IMR-90 (cell line): ENCODE data around the gene SLIT3.

ENCODE experiments used
- BHLHE40 ChIP-seq: fragments of 150-350 bp; IDR thresholded peaks from 2 replicates; pipeline ENCODE4 v1.6.1; 2016; ENCODE audit warnings: mild to moderate bottlenecking, low read depth, low read length
- CEBPB ChIP-seq: IDR thresholded peaks from 2 replicates; pipeline ENCODE4 v1.6.1; 2012; ENCODE audit warnings: low read depth, low read length, improper control_type of control experiment
- POLR2A ChIP-seq: IDR thresholded peaks from 2 replicates; pipeline ENCODE4 v1.6.1; 2012; ENCODE audit warnings: mild to moderate bottlenecking, low read depth, low read length
- TF ChIP-seq, protein P1 (sequence below): fragments of 150-350 bp; IDR thresholded peaks from 2 replicates; pipeline ENCODE4 v1.6.1; 2016; ENCODE audit warnings: low read depth, mild to moderate bottlenecking, low read length, moderate library complexity, borderline replicate concordance
- TF ChIP-seq, protein P2 (sequence below): conservative IDR thresholded peaks from 2 replicates; pipeline ENCODE4 v1.5.1; 2012; ENCODE audit warnings: mild to moderate bottlenecking, low read depth, low read length, improper control_type of control experiment

GRCh38 chr5:169166078-169166477, 134.9 kb downstream of the SLIT3 start:
- TF ChIP-seq, protein P1, sequence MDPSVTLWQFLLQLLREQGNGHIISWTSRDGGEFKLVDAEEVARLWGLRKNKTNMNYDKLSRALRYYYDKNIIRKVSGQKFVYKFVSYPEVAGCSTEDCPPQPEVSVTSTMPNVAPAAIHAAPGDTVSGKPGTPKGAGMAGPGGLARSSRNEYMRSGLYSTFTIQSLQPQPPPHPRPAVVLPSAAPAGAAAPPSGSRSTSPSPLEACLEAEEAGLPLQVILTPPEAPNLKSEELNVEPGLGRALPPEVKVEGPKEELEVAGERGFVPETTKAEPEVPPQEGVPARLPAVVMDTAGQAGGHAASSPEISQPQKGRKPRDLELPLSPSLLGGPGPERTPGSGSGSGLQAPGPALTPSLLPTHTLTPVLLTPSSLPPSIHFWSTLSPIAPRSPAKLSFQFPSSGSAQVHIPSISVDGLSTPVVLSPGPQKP: no peak
- TF ChIP-seq, protein P2, sequence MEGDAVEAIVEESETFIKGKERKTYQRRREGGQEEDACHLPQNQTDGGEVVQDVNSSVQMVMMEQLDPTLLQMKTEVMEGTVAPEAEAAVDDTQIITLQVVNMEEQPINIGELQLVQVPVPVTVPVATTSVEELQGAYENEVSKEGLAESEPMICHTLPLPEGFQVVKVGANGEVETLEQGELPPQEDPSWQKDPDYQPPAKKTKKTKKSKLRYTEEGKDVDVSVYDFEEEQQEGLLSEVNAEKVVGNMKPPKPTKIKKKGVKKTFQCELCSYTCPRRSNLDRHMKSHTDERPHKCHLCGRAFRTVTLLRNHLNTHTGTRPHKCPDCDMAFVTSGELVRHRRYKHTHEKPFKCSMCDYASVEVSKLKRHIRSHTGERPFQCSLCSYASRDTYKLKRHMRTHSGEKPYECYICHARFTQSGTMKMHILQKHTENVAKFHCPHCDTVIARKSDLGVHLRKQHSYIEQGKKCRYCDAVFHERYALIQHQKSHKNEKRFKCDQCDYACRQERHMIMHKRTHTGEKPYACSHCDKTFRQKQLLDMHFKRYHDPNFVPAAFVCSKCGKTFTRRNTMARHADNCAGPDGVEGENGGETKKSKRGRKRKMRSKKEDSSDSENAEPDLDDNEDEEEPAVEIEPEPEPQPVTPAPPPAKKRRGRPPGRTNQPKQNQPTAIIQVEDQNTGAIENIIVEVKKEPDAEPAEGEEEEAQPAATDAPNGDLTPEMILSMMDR: no peak
- TF ChIP-seq POLR2A (no peak), BHLHE40 (no peak), CEBPB (no peak)
